ENCODE measurements around the gene SLCO2B1.

DNA sequence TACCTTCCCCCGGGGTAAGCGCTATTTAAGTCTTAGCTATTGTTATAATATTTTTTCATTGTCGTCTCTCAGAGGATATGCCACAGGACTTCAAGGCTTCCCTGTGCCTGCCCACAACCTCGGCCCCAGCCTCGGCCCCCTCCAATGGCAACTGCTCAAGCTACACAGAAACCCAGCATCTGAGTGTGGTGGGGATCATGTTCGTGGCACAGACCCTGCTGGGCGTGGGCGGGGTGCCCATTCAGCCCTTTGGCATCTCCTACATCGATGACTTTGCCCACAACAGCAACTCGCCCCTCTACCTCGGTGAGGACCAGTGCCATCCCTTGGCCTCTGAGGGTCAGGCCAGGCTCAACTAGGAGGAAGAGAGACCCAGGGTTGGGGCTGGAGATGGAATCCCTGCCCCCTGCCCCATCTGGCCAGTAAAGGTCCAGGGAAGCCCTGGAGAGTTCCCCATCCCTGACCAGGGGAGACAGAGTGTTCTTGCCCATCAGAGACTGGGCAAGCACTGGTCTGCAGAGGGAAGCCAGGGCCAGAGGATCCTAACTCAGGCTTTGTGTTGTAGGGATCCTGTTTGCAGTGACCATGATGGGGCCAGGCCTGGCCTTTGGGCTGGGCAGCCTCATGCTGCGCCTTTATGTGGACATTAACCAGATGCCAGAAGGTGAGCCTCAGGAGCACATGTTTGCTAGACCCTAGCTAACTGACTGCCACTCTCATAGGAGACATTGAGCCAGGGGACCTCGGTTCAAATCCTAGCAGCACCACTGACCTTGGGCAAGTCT, 18.4 kb downstream of the SLCO2B1 start:
- TF ChIP-seq, protein P1, sequence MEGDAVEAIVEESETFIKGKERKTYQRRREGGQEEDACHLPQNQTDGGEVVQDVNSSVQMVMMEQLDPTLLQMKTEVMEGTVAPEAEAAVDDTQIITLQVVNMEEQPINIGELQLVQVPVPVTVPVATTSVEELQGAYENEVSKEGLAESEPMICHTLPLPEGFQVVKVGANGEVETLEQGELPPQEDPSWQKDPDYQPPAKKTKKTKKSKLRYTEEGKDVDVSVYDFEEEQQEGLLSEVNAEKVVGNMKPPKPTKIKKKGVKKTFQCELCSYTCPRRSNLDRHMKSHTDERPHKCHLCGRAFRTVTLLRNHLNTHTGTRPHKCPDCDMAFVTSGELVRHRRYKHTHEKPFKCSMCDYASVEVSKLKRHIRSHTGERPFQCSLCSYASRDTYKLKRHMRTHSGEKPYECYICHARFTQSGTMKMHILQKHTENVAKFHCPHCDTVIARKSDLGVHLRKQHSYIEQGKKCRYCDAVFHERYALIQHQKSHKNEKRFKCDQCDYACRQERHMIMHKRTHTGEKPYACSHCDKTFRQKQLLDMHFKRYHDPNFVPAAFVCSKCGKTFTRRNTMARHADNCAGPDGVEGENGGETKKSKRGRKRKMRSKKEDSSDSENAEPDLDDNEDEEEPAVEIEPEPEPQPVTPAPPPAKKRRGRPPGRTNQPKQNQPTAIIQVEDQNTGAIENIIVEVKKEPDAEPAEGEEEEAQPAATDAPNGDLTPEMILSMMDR (IDR thresholded peaks at IDR 0.05) = no peak
- TF ChIP-seq POLR2A (IDR thresholded peaks at IDR 0.05) = no peak

Measured in testis (tissue), 2 donors.